HEK293T (cell line): ENCODE results near the gene MYRF.

Source experiments
- CTCF ChIA-PET: fragments of 350-600 bp; formaldehyde crosslinking; extraction: SDS; loops from one replicate; lab custom pipeline; 2021; ENCODE audit warnings: antibody characterized with exemption, inconsistent platforms; lab: Yijun Ruan, JAX
- POLR2A ChIA-PET: fragments of 350-600 bp; formaldehyde crosslinking; extraction: SDS; loops from one replicate; lab custom pipeline; 2020; ENCODE audit warnings: antibody characterized with exemption, inconsistent platforms; lab: Yijun Ruan, JAX
- DNase-seq: peaks from one replicate; pipeline ENCODE4 v3.0.0; 2012; ENCODE audit warnings: mixed read lengths; ENCODE audit errors: extremely low spot score
- ARNT ChIP-seq: fragments of 450-650 bp; IDR thresholded peaks from 2 replicates; pipeline ENCODE4 v1.6.1; 2017; ENCODE audit warnings: mild to moderate bottlenecking
- BHLHE40 ChIP-seq: fragments of 450-650 bp; IDR thresholded peaks from 2 replicates; pipeline ENCODE4 v1.6.1; 2016; ENCODE audit warnings: mild to moderate bottlenecking, moderate library complexity, borderline replicate concordance
- CTBP1 ChIP-seq: fragments of 450-650 bp; IDR thresholded peaks from 2 replicates; pipeline ENCODE4 v1.6.1; 2016; ENCODE audit warnings: borderline replicate concordance
- ELF4 ChIP-seq: fragments of 450-650 bp; IDR thresholded peaks from 2 replicates; pipeline ENCODE4 v1.6.1; 2017; ENCODE audit warnings: antibody characterized with exemption
- FOXA1 ChIP-seq: fragments of 450-650 bp; IDR thresholded peaks from 2 replicates; pipeline ENCODE4 v1.6.1; 2016; ENCODE audit warnings: mild to moderate bottlenecking
- FOXK2 ChIP-seq: fragments of 450-650 bp; IDR thresholded peaks from 2 replicates; pipeline ENCODE4 v1.6.1; 2016; ENCODE audit warnings: mild to moderate bottlenecking
- FOXM1 ChIP-seq: fragments of 450-650 bp; IDR thresholded peaks from 2 replicates; pipeline ENCODE4 v1.6.1; 2017; ENCODE audit warnings: mild to moderate bottlenecking, borderline replicate concordance
- HDGF ChIP-seq: fragments of 450-650 bp; IDR thresholded peaks from 2 replicates; pipeline ENCODE4 v1.6.1; 2017; ENCODE audit warnings: antibody characterized with exemption, borderline replicate concordance
- L3MBTL2 ChIP-seq: fragments of 450-650 bp; conservative IDR thresholded peaks from 2 replicates; pipeline ENCODE4 v1.6.1; 2016; ENCODE audit warnings: mild to moderate bottlenecking
- LEF1 ChIP-seq: fragments of 450-650 bp; IDR thresholded peaks from 2 replicates; pipeline ENCODE4 v1.6.1; 2017; ENCODE audit warnings: mild to moderate bottlenecking, borderline replicate concordance
- NFRKB ChIP-seq: fragments of 450-650 bp; IDR thresholded peaks from 2 replicates; pipeline ENCODE4 v1.6.1; 2016; ENCODE audit warnings: mild to moderate bottlenecking, moderate library complexity
- PKNOX1 ChIP-seq: fragments of 450-650 bp; IDR thresholded peaks from 2 replicates; pipeline ENCODE4 v1.6.1; 2016
- SP1 ChIP-seq: fragments of 450-650 bp; IDR thresholded peaks from 2 replicates; pipeline ENCODE4 v1.6.1; 2017
- SUZ12 ChIP-seq: fragments of 450-650 bp; IDR thresholded peaks from 2 replicates; pipeline ENCODE4 v1.6.1; 2016; ENCODE audit warnings: mild to moderate bottlenecking
- TARDBP ChIP-seq: fragments of 450-650 bp; IDR thresholded peaks from 2 replicates; pipeline ENCODE4 v1.6.1; 2016
- ZNF384 ChIP-seq: fragments of 450-650 bp; IDR thresholded peaks from 2 replicates; pipeline ENCODE4 v1.6.1; 2016

The MYRF gene

DNA sequence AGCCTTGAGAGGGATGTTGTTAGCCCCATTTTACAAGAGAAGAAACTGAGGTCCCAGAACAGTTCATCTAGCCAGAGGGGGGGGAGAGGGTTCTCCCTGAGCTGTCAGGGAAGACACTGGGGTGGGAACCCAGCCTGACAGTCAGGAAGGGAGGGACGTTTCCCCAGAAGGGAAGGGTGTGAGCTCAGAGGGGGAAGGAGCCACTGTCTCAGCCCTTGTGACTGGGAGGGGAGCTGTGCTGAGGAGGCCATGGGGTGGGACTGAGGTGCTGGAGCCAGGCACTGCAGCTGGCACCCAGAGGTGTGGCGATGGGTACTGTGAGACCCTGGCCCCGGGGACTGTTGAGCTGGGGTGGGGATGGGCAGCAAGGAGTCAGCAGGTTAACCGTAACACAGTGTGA is 36.6 kb upstream of the MYRF start:
- no peak for DNase-seq
- no peak for TF ChIP-seq FOXA1
- no peak for TF ChIP-seq L3MBTL2
- TF ChIP-seq SUZ12, result no peak
- TF ChIP-seq FOXM1, result no peak
- ChIA-PET POLR2A (no interaction called here), CTCF (no interaction called here)

DNA sequence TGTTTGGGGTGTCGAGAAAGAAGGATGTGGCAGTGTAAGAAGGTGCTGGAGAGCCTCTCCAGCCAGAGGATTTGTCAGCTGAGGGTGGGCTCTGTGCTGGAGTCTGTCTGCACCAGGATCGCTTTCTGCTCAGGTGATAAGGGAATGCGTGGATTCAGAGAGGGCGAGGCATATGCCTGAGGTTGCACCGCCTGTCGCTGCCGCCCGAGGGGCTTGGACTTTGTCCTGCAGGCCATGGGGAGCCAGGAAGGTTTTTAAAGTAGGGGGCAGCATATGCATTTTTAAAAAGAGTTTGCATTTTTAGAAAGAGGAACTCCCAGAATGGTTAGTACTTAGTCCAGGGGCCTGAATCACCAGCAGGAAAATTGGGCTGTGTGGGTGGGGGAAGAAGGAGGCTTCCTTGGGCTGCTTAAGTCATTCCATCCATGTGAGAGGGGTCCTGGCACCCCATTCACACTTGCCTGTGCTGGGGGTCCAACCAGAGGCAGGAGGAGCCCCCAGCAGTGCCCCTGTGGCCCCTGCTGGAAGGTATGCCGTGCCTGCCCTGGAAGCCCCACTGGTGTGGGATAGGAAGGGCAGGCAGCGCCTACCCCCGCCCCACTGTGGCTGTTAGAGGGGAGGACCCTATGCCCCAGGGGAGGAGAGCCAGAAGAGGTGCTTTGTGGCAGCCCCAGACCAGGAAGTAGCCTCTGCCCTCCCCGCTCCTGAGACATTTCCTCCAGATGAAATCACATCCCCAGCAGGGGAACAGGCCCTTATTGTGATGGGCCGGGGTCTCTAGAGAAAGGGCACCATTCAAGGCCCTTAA is 35.8 kb upstream of the MYRF start:
- DNase-seq, result no peak
- ChIA-PET CTCF (no interaction called here), POLR2A (no interaction called here)
- TF ChIP-seq NFRKB (no peak), HDGF (no peak), L3MBTL2 (no peak), ZNF384 (no peak), PKNOX1 (no peak), TARDBP (no peak), CTBP1 (no peak), FOXM1 (no peak), FOXA1 (no peak), LEF1 (no peak), ELF4 (no peak), BHLHE40 (no peak), FOXK2 (no peak), SP1 (no peak), SUZ12 (no peak), ARNT (no peak)

DNA sequence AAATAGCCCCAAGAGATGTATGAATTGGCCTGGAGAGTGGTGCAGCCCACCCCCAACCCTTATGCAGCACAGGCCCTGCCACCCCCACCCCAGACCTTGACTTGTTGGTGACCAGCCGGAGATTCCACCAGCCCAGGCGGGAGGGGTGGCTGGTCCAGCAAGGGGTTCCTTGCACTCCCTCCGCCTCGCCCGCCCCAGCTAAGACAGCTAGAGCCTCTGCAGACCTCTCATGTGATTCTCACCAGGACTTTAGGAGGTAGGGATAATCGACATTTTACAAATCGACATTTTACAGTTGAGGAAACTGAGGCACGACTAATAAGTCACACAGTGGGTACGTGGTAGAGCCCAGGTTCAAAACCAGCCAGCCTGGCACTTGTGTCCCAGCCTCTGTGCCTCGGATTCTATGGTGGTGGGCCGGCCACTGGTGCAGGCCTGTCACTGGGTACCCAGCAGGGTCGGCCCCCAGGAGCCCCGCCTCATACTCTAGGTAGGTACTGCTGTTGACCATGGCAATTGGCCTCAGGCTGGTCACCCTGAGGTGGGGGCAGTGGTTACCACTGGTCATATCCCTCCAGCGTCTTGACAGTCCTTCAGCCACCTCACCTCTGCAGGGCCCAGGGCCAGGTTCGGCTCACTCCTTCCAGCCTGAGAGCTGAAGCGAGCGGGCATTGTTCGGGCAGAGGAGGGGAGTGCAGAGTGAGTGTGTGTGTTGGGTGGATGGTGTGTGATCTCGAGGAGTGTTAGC is 35.0 kb upstream of the MYRF start:
- TF ChIP-seq ARNT, result no peak
- TF ChIP-seq BHLHE40, result no peak
- TF ChIP-seq FOXK2, result no peak
- CTCF ChIA-PET, result interaction anchor here (1.0 kb wide), 1 partner anchor 15 kb away, joined by 4 read pairs; no protein-coding TSS in a partner anchor
- DNase-seq, result no peak
- POLR2A ChIA-PET, result interaction anchor here (0.9 to 1.9 kb wide), 11 partner anchors 8 to 288 kb away, joined by 3 to 29 read pairs (median 6); partner anchors contain the start of genes CPSF7, FEN1, SDHAF2 and TMEM258

DNA sequence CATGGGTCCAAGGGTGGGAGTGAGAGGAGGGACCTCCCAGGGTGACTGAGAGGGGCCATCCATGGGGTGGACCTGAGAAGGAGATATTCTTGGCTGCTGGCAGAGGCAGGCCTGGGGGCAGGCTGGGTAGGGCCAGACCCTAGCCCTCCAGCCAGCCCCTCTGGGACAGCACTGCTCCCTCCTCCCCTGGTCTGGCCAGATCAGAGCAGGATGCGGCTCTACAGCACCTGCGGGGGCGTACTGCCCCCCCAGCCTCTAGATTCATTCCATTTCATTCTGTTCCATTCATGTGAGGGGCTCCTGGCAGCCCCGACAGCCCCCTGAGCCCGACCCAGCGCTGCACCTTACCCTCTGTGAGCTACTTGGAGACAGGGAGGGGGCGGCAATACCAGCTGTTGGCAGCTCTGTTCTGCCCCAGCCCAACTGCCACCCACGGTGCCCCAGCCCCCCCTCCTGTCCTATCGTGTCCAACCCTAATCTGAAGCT is 34.3 kb upstream of the MYRF start:
- no peak for DNase-seq
- TF ChIP-seq NFRKB, result no peak
- no peak for TF ChIP-seq FOXM1
- no peak for TF ChIP-seq ELF4
- no peak for TF ChIP-seq L3MBTL2
- no peak for TF ChIP-seq CTBP1
- no peak for TF ChIP-seq HDGF
- TF ChIP-seq SP1, result no peak
- no peak for TF ChIP-seq SUZ12
- TF ChIP-seq ARNT, result no peak
- no peak for TF ChIP-seq LEF1
- TF ChIP-seq PKNOX1, result no peak
- no peak for TF ChIP-seq FOXA1
- POLR2A ChIA-PET, result interaction anchor here (0.9 to 2.0 kb wide), 15 partner anchors 9 to 289 kb away, joined by 3 to 29 read pairs (median 6); partner anchors contain the start of genes CPSF7, FEN1, SDHAF2 and TMEM258
- CTCF ChIA-PET, result interaction anchor here (1.0 to 1.1 kb wide), 4 partner anchors 9 to 33 kb away, joined by 3 to 8 read pairs (median 4); no protein-coding TSS in a partner anchor

GRCh38 chr11:61718621-61719302 is 33.7 kb upstream of the MYRF start:
- peak; percentile 45 for DNase-seq
- POLR2A ChIA-PET, result interaction anchor here (0.6 to 2.0 kb wide), 17 partner anchors 9 to 289 kb away, joined by 3 to 29 read pairs (median 6); partner anchors contain the start of genes CPSF7, FEN1, SDHAF2 and TMEM258
- CTCF ChIA-PET, result interaction anchor here (1.0 to 1.1 kb wide), 5 partner anchors 9 to 187 kb away, joined by 3 to 8 read pairs (median 4); no protein-coding TSS in a partner anchor
- TF ChIP-seq PKNOX1, result no peak
- no peak for TF ChIP-seq FOXM1
- no peak for TF ChIP-seq LEF1
- no peak for TF ChIP-seq HDGF
- TF ChIP-seq CTBP1, result no peak
